GM12864 (cell line): ENCODE data around the gene UQCR11.

ENCODE experiments used
- DNase-seq: peaks from one replicate; pipeline ENCODE4 v3.0.0-alpha.2; 2011; ENCODE audit warnings: low read depth
- H3K4me3 ChIP-seq: 2 replicates; pipeline ENCODE4 v1.5.1; 2011; ENCODE audit warnings: mild to moderate bottlenecking, low read depth, low read length, control low read depth
- TF ChIP-seq, protein P1 (sequence below): IDR thresholded peaks from 2 replicates; pipeline ENCODE4 v1.5.1; 2011; ENCODE audit warnings: low read depth, mild to moderate bottlenecking, moderate library complexity, low read length, control low read depth, inconsistent platforms; ENCODE audit errors: missing control alignments

UQCR11 gene

DNA sequence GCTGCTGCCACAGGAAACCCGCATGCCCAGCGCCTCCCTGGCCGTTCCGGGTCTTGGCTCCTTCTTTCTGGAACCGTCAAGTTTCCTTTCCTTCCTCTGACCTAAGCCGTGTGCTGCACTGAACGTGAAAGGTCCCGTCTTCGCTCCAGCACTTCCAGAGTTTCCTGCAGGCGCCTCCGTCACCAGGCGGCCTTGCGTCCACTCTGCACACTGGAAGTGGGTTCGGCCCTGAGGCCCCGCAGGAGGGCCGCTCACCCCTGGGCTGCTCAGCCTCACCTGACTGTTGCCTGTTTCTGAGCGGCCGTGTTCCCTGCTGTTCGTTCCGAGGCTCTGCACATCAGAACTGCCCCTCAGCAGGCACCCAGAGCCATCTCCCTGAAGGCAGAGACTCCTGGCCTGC, 24.9 kb downstream of the UQCR11 start:
- TF ChIP-seq, protein P1, sequence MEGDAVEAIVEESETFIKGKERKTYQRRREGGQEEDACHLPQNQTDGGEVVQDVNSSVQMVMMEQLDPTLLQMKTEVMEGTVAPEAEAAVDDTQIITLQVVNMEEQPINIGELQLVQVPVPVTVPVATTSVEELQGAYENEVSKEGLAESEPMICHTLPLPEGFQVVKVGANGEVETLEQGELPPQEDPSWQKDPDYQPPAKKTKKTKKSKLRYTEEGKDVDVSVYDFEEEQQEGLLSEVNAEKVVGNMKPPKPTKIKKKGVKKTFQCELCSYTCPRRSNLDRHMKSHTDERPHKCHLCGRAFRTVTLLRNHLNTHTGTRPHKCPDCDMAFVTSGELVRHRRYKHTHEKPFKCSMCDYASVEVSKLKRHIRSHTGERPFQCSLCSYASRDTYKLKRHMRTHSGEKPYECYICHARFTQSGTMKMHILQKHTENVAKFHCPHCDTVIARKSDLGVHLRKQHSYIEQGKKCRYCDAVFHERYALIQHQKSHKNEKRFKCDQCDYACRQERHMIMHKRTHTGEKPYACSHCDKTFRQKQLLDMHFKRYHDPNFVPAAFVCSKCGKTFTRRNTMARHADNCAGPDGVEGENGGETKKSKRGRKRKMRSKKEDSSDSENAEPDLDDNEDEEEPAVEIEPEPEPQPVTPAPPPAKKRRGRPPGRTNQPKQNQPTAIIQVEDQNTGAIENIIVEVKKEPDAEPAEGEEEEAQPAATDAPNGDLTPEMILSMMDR, result no peak
- no peak for DNase-seq
- no peak overlapping the region for H3K4me3 ChIP-seq

DNA sequence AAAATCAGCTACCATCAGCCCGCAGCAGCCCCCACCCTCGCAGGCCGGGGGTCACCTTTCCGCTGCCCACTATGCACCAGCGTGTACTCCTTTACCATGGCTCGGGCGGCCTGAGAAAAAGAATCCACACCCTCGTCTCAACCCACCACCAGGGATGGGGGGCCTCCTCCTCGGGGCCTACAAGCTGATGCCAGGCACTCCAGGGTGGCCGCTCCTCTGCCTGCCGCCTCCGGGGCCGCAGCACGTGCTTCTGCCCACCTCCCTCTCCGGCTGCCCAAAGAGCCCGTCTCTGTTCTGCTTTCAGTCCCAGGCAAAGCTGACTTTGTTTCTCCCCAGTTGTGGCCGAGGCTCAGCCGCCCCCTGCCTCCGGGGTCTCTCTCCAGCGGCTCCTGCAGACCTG, 26.0 kb downstream of the UQCR11 start:
- DNase-seq, result no peak
- no peak overlapping the region for H3K4me3 ChIP-seq
- TF ChIP-seq, protein P1, result no peak

DNA sequence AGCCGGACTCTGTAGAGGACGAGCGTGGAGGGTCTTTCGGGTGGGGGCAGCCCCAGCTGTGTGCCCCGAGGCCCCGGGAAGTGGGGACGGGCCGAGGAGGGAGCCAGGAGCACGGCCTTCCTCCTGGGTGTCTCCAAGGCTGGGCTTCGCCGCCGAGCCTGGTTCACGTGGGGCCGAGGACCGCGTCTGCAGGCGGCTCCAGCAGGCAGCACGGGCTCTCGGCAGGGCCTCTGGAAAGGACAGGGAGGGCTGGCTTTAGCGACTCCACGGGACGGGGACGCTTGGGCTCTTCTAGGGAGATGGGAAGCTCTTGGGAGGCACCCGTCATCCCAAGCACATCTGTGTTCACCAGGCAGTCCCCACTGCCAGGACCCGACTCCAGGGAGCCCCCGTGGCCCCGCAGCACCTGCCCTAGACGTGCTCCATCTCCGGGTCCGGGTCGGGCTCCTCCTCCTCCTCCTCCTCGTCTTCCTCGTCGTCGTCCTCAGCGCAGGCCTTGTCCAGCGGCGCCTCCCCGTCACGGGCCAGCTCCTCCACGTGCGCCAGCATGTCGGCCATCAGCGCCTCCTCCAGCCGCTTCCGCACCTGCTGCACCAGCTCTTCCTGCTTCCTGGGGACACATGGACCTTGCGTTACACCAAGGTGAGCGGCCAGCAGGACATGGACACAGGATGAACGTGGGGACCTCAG, 27.2 kb downstream of the UQCR11 start:
- H3K4me3 ChIP-seq, result no peak overlapping the region
- DNase-seq, result no peak
- TF ChIP-seq, protein P1, result no peak

DNA sequence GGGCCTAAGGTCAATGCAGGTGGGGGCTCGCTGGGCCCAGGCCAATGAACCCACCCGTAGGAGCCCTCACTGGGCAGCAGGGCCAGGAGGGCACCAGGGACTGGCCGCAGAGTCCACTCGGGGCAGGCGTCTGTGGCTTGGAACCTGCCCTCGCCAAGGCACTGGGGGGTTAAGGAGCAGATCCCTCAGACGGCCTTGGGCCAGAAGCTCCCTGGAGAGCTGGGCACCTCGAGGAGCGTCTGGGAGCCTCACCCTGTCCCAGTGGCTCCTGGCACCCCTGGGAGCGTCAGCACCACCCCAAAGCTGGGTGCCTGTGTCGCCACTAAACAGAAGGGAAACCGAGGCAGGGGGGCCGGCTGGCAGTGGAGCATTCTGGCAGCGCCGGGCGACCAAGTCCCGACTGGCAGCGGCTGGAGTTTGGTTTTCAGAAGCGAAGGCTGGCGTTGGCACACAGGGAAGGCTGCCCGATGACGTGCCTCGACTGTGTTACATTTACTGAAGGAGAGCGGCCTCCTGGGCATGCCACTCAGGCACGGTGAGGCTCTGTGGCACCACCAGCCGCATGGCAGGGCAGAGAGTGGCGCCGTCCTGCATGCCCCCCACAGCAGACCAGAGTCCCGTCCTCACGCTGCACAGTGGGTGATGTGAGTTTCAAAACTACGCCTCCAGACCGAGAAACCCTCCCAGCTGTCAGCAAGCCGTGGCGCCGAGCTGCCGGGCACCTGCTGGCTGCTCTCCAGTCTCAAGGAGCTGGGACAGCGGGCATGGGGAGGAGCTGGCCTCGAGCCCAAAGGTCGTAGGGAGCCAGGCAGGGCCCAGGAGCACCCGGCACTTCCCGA, 28.0 kb downstream of the UQCR11 start:
- no peak for DNase-seq
- H3K4me3 ChIP-seq, result no peak overlapping the region
- TF ChIP-seq, protein P1, result no peak

DNA sequence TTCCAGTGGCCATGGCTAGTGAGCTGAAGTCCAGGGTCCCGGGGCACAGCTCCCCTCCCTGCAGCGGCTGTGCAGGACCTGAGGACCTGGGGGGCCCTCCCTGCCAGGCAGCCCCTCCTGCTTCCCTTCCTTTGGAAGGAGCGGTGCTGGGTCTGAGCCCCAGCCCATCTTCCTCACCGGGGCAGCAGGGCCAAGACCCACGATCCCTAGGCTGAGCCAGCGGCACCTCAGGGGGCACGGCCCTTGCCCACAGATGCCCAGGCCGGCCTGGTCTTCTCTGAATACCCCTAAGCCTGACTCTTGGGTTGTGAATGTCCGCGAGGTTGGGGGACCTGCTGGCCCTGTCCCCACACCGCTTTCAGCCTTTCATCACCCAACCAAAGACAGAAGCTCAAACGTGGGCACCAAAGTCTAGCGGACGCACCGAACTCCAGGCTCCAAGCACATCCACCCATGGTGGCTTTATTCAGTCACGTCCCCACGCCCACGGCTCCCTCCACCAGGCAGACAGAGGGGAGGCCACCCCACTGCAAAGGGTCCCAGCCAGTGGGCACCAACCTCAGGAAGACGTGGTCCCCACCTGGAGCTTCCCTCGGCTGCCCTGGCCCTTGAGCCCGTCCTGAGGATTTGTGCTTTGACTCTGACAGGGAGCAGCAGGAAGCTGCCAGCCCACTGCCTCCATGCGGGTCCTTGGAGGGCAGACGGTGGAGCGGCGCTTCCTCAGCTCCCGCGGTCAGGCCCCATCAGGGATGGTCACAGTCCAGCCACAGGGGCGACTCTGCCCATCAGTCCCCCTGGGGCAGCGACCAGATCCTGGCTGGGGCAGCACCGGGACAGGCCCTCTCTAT, 28.8 kb downstream of the UQCR11 start:
- no peak for DNase-seq
- H3K4me3 ChIP-seq, result no peak overlapping the region
- TF ChIP-seq, protein P1, result no peak

DNA sequence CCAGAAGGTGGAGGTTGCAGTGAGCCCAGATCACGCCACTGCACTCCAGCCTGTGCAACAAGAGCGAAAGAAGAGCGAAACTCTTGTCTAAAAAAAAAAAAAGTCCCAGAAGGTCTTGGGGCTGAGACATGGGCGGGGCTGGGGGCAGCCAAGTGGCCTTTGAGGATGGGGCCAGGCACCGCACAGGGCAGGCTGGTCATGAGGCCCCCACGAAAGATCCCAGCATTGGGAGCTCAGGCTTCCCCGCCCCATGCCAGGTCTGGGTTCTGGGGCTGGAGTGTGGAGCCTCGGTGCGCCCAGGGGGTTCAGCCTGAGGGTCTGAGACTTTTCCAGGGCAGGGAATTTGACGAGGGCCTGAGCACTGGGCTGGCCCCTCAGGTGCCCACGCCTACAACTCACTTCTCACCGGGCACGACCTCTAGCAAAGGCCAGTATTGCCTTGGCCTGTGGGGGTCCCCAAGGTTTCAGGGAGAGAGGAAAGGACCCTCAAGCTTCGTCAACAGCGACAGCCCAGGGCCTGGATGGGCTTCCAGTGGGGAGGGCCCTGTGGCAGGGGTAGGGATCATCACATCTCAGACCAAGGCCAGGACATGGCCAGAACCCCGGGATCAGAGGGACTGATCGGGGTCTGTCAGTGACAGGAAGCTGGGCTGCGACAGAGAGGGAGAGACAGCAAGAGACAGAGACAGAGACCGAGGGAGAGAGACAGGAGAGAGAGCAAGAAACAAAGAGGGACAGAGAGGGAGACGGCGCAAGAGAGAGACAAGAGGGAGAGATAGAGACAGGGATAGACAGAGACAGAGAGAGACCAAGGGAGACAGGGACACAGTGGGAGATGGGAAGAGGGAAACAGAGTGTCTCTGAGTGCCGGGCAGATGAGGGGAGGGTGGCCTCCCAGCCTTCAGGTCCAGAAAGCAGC, 29.7 kb downstream of the UQCR11 start:
- TF ChIP-seq, protein P1, result no peak
- DNase-seq, result no peak
- no peak overlapping the region for H3K4me3 ChIP-seq
